ENCODE data around the gene ZBTB24. TPM values are rescaled to one million over a fixed set of nuclear protein-coding genes. Genes with fewer than 3 reads are reported as not detected.

ZBTB24 gene
- polyA plus RNA-seq, 4 donors: 13.6 to 15.7 (median 14.2) TPM

GRCh38 chr6:109503327-109504224, 20.6 kb upstream of the ZBTB24 start:
- no peak for DNase-seq (ENCODE audit: low read depth in 4 of 4, low spot score in 2 of 4)

DNA sequence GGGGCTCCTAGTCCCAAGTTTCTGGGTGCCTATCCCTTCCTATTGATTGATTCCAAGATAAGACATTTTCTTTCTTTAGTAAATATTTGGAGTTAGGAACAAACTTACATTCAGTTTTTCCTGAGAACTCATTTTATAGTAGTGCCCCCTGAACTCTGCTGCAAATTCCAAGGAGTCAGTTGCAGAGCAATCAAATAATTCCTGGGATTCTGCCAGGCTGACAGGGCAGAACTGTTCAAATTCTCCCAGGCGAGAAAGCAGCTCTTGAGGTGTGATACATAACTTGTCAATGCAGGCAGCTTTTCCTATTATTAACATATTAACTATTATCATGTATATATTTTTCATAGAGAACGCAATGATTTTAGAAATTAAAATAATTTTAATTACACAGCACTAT, 15.9 kb upstream of the ZBTB24 start:
- DNase-seq (ENCODE audit: low read depth in 4 of 4, low spot score in 2 of 4): no peak

- no peak for DNase-seq (ENCODE audit: low read depth in 4 of 4, low spot score in 2 of 4)
Measured at GRCh38 chr6:109498052-109498451, 15.0 kb upstream of the ZBTB24 start.

DNA sequence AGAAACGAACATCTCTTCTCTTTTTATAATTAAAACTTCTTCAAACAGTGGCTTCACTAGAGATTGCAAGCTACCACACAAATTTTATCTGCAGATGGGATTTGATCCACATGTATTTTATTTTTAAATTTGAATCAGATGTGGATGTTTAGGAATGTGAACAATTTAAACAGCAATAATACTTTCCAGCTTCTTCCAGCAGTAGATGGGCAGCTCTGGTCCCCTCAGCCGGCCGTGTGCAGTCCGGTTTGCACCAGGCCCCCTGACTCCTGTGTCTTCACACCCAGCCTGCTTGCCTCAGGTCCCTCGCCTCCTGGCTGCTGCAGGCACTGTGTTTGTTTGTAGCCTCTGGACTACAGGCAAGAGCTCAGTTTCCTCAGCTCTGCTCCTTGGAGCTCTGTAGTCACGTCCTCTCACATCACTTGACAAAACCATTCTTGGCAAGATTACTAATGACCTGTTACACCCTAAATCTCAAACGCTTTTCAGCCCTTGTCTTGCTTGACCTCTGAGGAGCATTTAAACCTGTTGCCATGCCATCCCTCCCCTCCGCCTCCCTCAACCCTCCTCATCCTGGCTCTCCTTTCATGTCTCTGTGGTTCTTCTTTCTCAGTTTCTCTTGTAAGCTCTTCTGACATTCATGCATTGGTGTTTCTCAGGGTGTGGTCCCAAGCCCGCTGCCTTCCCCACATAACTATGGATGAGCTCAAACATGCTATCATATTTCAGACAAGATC, 13.2 kb upstream of the ZBTB24 start:
- no peak for DNase-seq (ENCODE audit: low read depth in 4 of 4, low spot score in 2 of 4)

- DNase-seq (ENCODE audit: low read depth in 4 of 4, low spot score in 2 of 4): no peak
Measured at GRCh38 chr6:109493865-109494264, 10.8 kb upstream of the ZBTB24 start.

- DNase-seq (ENCODE audit: low read depth in 4 of 4, low spot score in 2 of 4): no peak
Measured at GRCh38 chr6:109491207-109491938, 8.4 kb upstream of the ZBTB24 start.

DNA sequence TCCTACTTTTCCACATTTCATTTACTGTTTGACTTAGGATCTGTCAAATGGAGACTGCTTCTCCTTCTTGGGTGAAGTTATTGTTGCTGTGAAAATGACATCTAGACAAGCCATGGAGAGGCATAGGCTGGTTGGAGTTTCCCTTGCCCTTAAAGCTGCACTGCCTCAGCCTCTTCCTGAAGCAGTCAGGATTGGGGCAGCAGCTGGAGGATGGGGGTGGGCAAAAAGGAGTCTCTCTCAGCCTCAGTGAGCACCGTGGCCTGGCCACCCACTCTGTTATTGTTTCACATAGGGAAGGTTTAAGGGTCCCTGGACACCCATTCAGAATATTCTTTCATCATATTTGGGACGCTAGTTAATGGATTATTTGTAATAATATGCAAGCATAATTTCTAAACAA, 7.7 kb upstream of the ZBTB24 start:
- no peak for DNase-seq (ENCODE audit: low read depth in 4 of 4, low spot score in 2 of 4)

DNA sequence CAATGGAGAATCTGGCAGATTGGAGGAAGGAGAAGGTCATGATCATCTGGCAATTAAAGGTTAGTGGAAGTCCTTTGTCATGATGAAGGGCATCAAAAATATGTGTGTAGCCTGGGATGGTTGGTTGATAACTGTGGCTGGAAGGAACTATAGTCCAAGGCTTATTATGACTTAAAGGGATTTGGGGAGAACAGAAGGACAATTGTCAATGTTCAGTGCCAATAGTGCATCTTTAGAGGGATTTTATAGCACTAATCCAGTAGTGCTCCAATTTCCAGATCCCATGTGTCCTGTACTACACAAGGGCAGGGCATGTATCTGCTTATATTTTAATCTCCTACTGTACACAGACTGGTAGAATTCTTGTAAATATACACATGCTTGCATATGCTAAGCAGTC, 5.0 kb upstream of the ZBTB24 start:
- no peak for DNase-seq (ENCODE audit: low read depth in 4 of 4, low spot score in 2 of 4)

- no peak for DNase-seq (ENCODE audit: low read depth in 4 of 4, low spot score in 2 of 4)
Measured at GRCh38 chr6:109486068-109486467, 3.0 kb upstream of the ZBTB24 start.

- no peak for DNase-seq (ENCODE audit: low read depth in 4 of 4, low spot score in 2 of 4)
Measured at GRCh38 chr6:109485266-109485935, 2.4 kb upstream of the ZBTB24 start.

DNA sequence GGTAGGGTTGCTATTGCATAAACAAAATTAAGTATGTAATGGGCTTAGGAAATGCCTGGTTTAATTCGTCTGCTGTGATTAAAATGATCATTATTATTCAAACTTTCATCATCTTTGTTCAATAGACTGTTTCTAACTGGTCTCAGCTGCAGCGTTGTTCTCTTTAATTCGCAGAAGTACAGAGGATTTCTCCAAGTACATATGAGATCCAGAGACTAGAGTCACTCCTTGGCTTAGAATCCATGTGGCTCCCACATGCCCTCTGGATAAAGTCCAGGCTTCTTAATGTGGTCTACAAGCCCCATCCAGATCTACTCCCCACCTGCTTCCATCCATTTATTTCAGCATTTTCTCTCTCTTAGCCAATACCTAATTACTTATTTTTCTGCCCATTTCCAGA, 1.1 kb upstream of the ZBTB24 start:
- DNase-seq (ENCODE audit: low read depth in 4 of 4, low spot score in 2 of 4): no peak

- DNase-seq (ENCODE audit: low read depth in 4 of 4, low spot score in 2 of 4): no peak
Measured at GRCh38 chr6:109483735-109484057, 677 bp upstream of the ZBTB24 start.

DNA sequence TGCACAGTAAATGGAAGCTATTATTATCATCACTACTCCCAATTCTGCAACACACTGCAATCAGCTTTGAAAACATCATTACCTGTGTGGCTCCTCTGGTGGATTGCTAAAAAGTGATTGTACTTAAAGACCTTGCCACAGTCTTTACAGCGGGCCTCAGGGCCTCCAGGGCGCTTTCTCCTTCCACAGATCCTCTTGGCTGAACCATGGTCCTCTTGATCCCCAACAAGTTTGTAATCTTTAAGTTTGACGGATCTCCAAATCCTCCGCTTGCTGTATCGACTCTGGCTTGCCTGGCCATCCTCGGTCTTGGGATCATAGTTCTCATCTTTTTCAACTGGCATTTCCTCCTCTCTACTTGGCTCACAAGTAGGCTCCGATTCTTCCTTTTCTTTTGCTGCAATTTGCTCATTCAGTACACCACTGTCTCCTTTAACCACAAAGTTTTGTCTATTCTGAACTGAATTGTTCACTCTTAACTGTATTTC, 2.0 kb downstream of the ZBTB24 start:
- no peak for DNase-seq (ENCODE audit: low read depth in 4 of 4, low spot score in 2 of 4)

GRCh38 chr6:109478841-109479624, 4.0 kb downstream of the ZBTB24 start:
- no peak for DNase-seq (ENCODE audit: low read depth in 4 of 4, low spot score in 2 of 4)

- DNase-seq (ENCODE audit: low read depth in 4 of 4, low spot score in 2 of 4): no peak
Measured at GRCh38 chr6:109478222-109478805, 4.7 kb downstream of the ZBTB24 start.

DNA sequence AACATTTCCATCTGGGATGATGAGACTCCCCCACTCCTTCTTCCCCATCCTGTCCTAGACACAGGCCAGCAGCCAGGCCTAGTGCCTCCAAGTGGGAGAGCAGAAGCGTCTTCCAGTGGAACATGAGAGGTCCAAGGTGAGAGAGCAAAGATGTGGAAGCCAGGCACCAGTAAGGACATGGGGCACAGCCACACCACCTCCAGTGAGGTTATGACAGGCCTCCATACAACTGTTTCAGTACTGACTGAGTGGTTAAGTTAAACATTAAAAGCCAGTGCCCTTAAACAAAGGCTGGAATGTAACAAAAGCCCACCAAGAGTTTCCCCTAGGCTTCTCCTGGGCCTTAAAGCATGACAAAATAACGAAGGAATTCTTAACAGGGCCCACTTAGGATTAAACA, 5.3 kb downstream of the ZBTB24 start:
- DNase-seq (ENCODE audit: low read depth in 4 of 4, low spot score in 2 of 4): no peak

GRCh38 chr6:109477184-109477583, 5.8 kb downstream of the ZBTB24 start:
- no peak for DNase-seq (ENCODE audit: low read depth in 4 of 4, low spot score in 2 of 4)

GRCh38 chr6:109475625-109476024, 7.4 kb downstream of the ZBTB24 start:
- no peak for DNase-seq (ENCODE audit: low read depth in 4 of 4, low spot score in 2 of 4)

- no peak for DNase-seq (ENCODE audit: low read depth in 4 of 4, low spot score in 2 of 4)
Measured at GRCh38 chr6:109474995-109475394, 8.0 kb downstream of the ZBTB24 start.

DNA sequence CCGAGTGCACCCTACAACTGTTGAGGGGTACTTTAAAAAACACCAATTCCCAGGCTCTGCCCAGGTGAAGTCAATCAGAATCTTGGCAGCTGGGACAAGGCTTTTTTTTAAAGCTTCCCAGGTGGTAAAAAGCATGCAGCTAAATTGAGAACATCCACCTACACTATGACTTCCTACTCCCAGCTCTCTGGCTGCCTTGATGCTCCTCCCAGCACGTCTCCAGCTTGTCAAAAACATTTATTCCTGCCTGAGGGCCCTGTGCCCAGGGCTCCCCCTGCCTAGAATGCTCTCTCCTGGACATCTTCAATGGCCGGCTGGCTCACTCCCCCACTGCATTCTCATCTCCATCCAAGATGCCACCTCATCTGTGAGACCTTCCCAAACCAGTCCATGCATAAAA, 9.9 kb downstream of the ZBTB24 start:
- DNase-seq (ENCODE audit: low read depth in 4 of 4, low spot score in 2 of 4): no peak

Data from left renal cortex interstitium (tissue), 4 donors.